ENCODE data around the gene ATE1.

DNA sequence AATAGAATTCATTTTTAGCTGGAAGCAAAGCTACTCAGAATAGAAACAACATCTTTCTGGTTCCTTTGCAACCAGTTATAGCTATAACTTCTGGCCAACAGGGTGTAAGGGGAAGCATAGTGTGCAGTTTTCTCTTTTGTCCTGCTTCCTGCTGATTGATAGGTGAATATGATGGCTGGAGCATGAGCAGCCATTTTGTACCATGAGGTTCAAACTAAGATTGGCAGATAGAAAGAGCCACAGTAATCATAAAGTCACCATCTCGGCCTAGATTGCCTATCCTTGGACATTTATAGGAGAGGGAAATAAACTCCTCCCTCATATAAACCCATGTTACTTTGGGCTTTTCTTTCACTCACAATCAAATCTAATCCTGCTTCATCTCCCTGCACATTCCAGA lies 227.4 kb downstream of the ATE1 start:
- TF ChIP-seq, protein P1, sequence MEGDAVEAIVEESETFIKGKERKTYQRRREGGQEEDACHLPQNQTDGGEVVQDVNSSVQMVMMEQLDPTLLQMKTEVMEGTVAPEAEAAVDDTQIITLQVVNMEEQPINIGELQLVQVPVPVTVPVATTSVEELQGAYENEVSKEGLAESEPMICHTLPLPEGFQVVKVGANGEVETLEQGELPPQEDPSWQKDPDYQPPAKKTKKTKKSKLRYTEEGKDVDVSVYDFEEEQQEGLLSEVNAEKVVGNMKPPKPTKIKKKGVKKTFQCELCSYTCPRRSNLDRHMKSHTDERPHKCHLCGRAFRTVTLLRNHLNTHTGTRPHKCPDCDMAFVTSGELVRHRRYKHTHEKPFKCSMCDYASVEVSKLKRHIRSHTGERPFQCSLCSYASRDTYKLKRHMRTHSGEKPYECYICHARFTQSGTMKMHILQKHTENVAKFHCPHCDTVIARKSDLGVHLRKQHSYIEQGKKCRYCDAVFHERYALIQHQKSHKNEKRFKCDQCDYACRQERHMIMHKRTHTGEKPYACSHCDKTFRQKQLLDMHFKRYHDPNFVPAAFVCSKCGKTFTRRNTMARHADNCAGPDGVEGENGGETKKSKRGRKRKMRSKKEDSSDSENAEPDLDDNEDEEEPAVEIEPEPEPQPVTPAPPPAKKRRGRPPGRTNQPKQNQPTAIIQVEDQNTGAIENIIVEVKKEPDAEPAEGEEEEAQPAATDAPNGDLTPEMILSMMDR (conservative IDR thresholded peaks at IDR 0.05; ENCODE audit: low read depth in 2 of 2), result no peak
- no peak for TF ChIP-seq EZH2 (IDR thresholded peaks at IDR 0.05; ENCODE audit: low read depth, unreplicated experiment)
- TF ChIP-seq POLR2AphosphoS5 (IDR thresholded peaks at IDR 0.05; ENCODE audit: low read depth), result no peak
- TF ChIP-seq ZNF114 (CRISPR knock-in tag; IDR thresholded peaks at IDR 0.05), result no peak
- TF ChIP-seq EZH2phosphoT487 (IDR thresholded peaks at IDR 0.05; ENCODE audit: unreplicated experiment), result no peak
- TF ChIP-seq, protein P2, sequence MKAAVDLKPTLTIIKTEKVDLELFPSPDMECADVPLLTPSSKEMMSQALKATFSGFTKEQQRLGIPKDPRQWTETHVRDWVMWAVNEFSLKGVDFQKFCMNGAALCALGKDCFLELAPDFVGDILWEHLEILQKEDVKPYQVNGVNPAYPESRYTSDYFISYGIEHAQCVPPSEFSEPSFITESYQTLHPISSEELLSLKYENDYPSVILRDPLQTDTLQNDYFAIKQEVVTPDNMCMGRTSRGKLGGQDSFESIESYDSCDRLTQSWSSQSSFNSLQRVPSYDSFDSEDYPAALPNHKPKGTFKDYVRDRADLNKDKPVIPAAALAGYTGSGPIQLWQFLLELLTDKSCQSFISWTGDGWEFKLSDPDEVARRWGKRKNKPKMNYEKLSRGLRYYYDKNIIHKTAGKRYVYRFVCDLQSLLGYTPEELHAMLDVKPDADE (IDR thresholded peaks at IDR 0.05), result no peak
- TF ChIP-seq CREB1 (CRISPR knock-in tag; IDR thresholded peaks at IDR 0.05; ENCODE audit: low read depth), result no peak
- TF ChIP-seq, protein P3, sequence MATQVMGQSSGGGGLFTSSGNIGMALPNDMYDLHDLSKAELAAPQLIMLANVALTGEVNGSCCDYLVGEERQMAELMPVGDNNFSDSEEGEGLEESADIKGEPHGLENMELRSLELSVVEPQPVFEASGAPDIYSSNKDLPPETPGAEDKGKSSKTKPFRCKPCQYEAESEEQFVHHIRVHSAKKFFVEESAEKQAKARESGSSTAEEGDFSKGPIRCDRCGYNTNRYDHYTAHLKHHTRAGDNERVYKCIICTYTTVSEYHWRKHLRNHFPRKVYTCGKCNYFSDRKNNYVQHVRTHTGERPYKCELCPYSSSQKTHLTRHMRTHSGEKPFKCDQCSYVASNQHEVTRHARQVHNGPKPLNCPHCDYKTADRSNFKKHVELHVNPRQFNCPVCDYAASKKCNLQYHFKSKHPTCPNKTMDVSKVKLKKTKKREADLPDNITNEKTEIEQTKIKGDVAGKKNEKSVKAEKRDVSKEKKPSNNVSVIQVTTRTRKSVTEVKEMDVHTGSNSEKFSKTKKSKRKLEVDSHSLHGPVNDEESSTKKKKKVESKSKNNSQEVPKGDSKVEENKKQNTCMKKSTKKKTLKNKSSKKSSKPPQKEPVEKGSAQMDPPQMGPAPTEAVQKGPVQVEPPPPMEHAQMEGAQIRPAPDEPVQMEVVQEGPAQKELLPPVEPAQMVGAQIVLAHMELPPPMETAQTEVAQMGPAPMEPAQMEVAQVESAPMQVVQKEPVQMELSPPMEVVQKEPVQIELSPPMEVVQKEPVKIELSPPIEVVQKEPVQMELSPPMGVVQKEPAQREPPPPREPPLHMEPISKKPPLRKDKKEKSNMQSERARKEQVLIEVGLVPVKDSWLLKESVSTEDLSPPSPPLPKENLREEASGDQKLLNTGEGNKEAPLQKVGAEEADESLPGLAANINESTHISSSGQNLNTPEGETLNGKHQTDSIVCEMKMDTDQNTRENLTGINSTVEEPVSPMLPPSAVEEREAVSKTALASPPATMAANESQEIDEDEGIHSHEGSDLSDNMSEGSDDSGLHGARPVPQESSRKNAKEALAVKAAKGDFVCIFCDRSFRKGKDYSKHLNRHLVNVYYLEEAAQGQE (IDR thresholded peaks at IDR 0.05; ENCODE audit: unreplicated experiment), result no peak
- no peak for TF ChIP-seq JUNB (IDR thresholded peaks at IDR 0.05; ENCODE audit: unreplicated experiment)
- TF ChIP-seq NANOG (IDR thresholded peaks at IDR 0.05; ENCODE audit: borderline replicate concordance), result no peak

Data from GM23338 (cell line).